OCI-M1 (cell line): ENCODE measurements around the gene TENT4A.

Source experiments
- DNase-seq: peaks from one replicate; lab custom pipeline; 2025; lab: John Stamatoyannopoulos, UW

Gene TENT4A

GRCh38 chr5:6803981-6804550, 90.8 kb downstream of the TENT4A start:
- DNase-seq, result no peak

GRCh38 chr5:6804766-6805501, 91.7 kb downstream of the TENT4A start:
- DNase-seq, result no peak

- DNase-seq, result no peak
Measured at GRCh38 chr5:6805841-6806240, 92.6 kb downstream of the TENT4A start.
